Subcutaneous abdominal adipose tissue (tissue), 5 donors: ENCODE data around the gene MB.

Experiments used
- H3K27ac ChIP-seq: one replicate; pipeline ENCODE4 v1.7.0; 2013; ENCODE audit warnings: low read depth, mild to moderate bottlenecking, inconsistent platforms, low read length, moderate library complexity
- H3K27me3 ChIP-seq, 5 donors: one replicate each; pipeline ENCODE4 v1.7.0; 2013; ENCODE audit warnings: low read length in 5 of 5, inconsistent platforms in 1 of 5; ENCODE audit not compliant: control insufficient read depth in 5 of 5, insufficient read depth in 4 of 5
- H3K36me3 ChIP-seq, 5 donors: one replicate each; pipeline ENCODE4 v1.7.0; 2013; ENCODE audit warnings: low read length in 5 of 5; ENCODE audit not compliant: control insufficient read depth in 5 of 5, insufficient read depth in 5 of 5
- H3K4me1 ChIP-seq, 5 donors: one replicate each; pipeline ENCODE4 v1.7.0; 2013; ENCODE audit warnings: low read length in 5 of 5, mild to moderate bottlenecking in 3 of 5, moderate library complexity in 1 of 5; ENCODE audit not compliant: control insufficient read depth in 5 of 5, insufficient read depth in 5 of 5
- H3K4me3 ChIP-seq, 5 donors: one replicate each; pipeline ENCODE4 v1.7.0; 2013; ENCODE audit warnings: low read length in 5 of 5, low read depth in 1 of 5
- H3K9ac ChIP-seq, 5 donors: one replicate each; pipeline ENCODE4 v1.7.0; 2013; ENCODE audit warnings: low read length in 5 of 5, mild to moderate bottlenecking in 4 of 5, moderate library complexity in 3 of 5
- H3K9me3 ChIP-seq, 5 donors: one replicate each; pipeline ENCODE4 v1.7.0; 2013; ENCODE audit warnings: low read length in 5 of 5; ENCODE audit not compliant: control insufficient read depth in 5 of 5
- donor health status: healthy.
- donor health status: healthy.
- donor health status: healthy.
- donor health status: healthy.
- donor health status: healthy.

The MB gene

GRCh38 chr22:35638410-35638809, 21.3 kb upstream of the MB start:
- peaks cover 12 to 55% (median 42%) of the 10 kb centered on the region in 5 donors for H3K4me1 ChIP-seq
- H3K36me3 ChIP-seq: no peaks in the 10 kb centered on the region
- H3K9ac ChIP-seq: peak overlapping the region in 4 of 5 donors; percentile 15 to 71 (median 55)
- no peaks in the 10 kb centered on the region for H3K9me3 ChIP-seq
- peak overlapping the region in 1 of 5 donors; percentile 7 for H3K4me3 ChIP-seq
- peak overlapping the region; percentile 90 for H3K27ac ChIP-seq
- H3K27me3 ChIP-seq: no peaks in the 10 kb centered on the region

- no peaks in the 10 kb centered on the region for H3K36me3 ChIP-seq
- peak overlapping the region in 1 of 5 donors; percentile 7 for H3K4me3 ChIP-seq
- peak overlapping the region; percentile 90 for H3K27ac ChIP-seq
- H3K9ac ChIP-seq: peak overlapping the region in 3 of 5 donors; percentile 15 to 44 (median 43)
- no peaks in the 10 kb centered on the region for H3K9me3 ChIP-seq
- peaks cover 12 to 54% (median 42%) of the 10 kb centered on the region in 5 donors for H3K4me1 ChIP-seq
- H3K27me3 ChIP-seq: no peaks in the 10 kb centered on the region
These were observed 20.9 kb upstream of the MB start for GRCh38 chr22:35638001-35638400.

DNA sequence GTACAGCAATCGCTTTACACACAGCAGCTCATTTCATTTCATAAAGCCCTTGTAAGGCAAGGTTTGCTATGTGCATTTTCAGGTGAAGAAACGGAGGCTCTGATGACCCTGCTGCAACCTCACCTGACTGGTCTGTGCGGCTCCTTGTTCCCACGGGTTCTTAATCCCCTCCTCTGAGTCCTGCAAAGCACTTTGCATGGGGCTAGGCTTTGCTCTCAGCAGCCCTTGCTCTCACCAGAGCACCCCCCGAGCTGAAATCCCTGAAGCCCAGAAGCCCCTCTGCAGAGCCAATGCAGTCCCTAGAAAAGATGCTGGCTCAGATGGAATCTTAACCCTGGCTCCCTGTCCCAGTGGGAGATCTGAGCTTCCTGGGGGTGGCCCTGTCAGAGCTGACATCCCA, 20.1 kb upstream of the MB start:
- no peaks in the 10 kb centered on the region for H3K36me3 ChIP-seq
- no peak overlapping the region for H3K27ac ChIP-seq
- peaks cover 12 to 46% (median 36%) of the 10 kb centered on the region in 5 donors for H3K4me1 ChIP-seq

GRCh38 chr22:35634943-35635540, 17.9 kb upstream of the MB start:
- no peak overlapping the region for H3K27ac ChIP-seq
- H3K9ac ChIP-seq: no peak overlapping the region
- no peaks in the 10 kb centered on the region for H3K9me3 ChIP-seq
- no peaks in the 10 kb centered on the region for H3K27me3 ChIP-seq
- no peaks in the 10 kb centered on the region for H3K36me3 ChIP-seq
- H3K4me3 ChIP-seq: no peak overlapping the region
- peaks cover 12 to 26% (median 19%) of the 10 kb centered on the region in 5 donors for H3K4me1 ChIP-seq

More for the DNA sequence above, 20.1 kb upstream of the MB start:
- H3K9me3 ChIP-seq: no peaks in the 10 kb centered on the region
- no peak overlapping the region for H3K4me3 ChIP-seq
- no peaks in the 10 kb centered on the region for H3K27me3 ChIP-seq
- no peak overlapping the region for H3K9ac ChIP-seq

- no peak overlapping the region for H3K9ac ChIP-seq
- no peak overlapping the region for H3K27ac ChIP-seq
- H3K9me3 ChIP-seq: no peaks in the 10 kb centered on the region
- H3K36me3 ChIP-seq: no peaks in the 10 kb centered on the region
- no peak overlapping the region for H3K4me3 ChIP-seq
- peaks cover 16 to 28% (median 26%) of the 10 kb centered on the region in 5 donors for H3K4me1 ChIP-seq
- H3K27me3 ChIP-seq: no peaks in the 10 kb centered on the region
These were observed 16.9 kb upstream of the MB start for GRCh38 chr22:35634015-35634414.

GRCh38 chr22:35633520-35633919, 16.4 kb upstream of the MB start:
- Histone ChIP-seq H3K4me1 (peaks cover 12 to 23% (median 22%) of the 10 kb centered on the region in 5 donors), H3K36me3 (no peaks in the 10 kb centered on the region), H3K9ac (no peak overlapping the region), H3K9me3 (peaks cover 0 to 2% (median 0%) of the 10 kb centered on the region in 5 donors), H3K27ac (no peak overlapping the region), H3K27me3 (no peaks in the 10 kb centered on the region), H3K4me3 (no peak overlapping the region)

DNA sequence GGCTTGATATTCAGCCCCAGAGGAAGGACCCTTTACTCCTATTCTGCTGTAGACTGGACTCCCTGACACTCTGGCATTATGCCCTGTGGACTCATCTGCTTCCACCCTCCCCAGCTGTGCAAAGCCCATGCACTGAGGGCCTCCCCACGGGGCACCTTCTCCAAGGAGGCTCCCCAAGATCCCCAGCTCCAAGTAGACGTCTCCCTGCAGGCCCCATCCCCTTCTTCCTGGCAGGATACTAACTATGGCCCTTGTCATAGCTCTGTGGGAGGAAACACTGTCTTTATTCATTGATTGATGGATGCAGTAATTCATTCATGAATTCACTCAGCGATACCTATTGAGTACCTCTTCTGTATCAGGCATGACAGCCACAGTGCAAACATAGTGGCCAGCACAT, 15.8 kb upstream of the MB start:
- H3K4me1 ChIP-seq: peaks cover 7 to 19% (median 17%) of the 10 kb centered on the region in 5 donors
- H3K27me3 ChIP-seq: no peaks in the 10 kb centered on the region
- no peak overlapping the region for H3K9ac ChIP-seq
- H3K36me3 ChIP-seq: no peaks in the 10 kb centered on the region
- H3K9me3 ChIP-seq: peaks cover 0 to 2% (median 0%) of the 10 kb centered on the region in 5 donors
- no peak overlapping the region for H3K27ac ChIP-seq
- H3K4me3 ChIP-seq: no peak overlapping the region

DNA sequence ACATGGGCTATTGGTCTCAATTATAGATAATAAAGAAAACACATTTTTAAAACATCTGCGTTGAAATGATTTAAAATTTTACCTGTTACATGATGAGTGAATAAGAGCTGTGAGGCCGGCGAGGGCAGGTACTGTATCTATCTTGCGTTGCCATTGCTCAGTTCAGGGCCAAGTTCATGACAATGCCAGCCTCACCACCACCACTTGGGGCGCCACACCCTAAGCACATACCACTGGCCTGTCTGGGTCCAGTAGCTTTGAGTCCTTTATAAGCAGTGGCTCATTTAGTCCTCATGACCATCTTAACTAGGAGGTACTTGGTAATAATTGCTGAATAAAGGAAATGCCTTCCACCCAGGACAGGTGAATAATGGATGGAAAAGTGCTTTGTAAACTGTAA, 14.5 kb upstream of the MB start:
- Histone ChIP-seq H3K36me3 (no peaks in the 10 kb centered on the region), H3K4me1 (peaks cover 7 to 20% (median 16%) of the 10 kb centered on the region in 5 donors), H3K4me3 (no peak overlapping the region), H3K9me3 (peaks cover 0 to 2% (median 0%) of the 10 kb centered on the region in 5 donors), H3K27ac (no peak overlapping the region), H3K27me3 (no peaks in the 10 kb centered on the region), H3K9ac (no peak overlapping the region)

- H3K9ac ChIP-seq: no peak overlapping the region
These were observed 13.8 kb upstream of the MB start for GRCh38 chr22:35630891-35631290.

GRCh38 chr22:35630387-35630793, 13.3 kb upstream of the MB start:
- no peak overlapping the region for H3K4me3 ChIP-seq
- peaks cover 0 to 2% (median 0%) of the 10 kb centered on the region in 5 donors for H3K9me3 ChIP-seq
- no peaks in the 10 kb centered on the region for H3K36me3 ChIP-seq
- no peak overlapping the region for H3K9ac ChIP-seq
- no peaks in the 10 kb centered on the region for H3K27me3 ChIP-seq
- H3K27ac ChIP-seq: peak overlapping the region; percentile 86
- H3K4me1 ChIP-seq: peaks cover 7 to 20% (median 16%) of the 10 kb centered on the region in 5 donors

More at GRCh38 chr22:35630891-35631290, 13.8 kb upstream of the MB start:
- H3K9me3 ChIP-seq: peaks cover 0 to 2% (median 0%) of the 10 kb centered on the region in 5 donors
- no peaks in the 10 kb centered on the region for H3K36me3 ChIP-seq
- H3K27ac ChIP-seq: peak overlapping the region; percentile 86
- no peak overlapping the region for H3K4me3 ChIP-seq
- peaks cover 7 to 20% (median 16%) of the 10 kb centered on the region in 5 donors for H3K4me1 ChIP-seq
- H3K27me3 ChIP-seq: no peaks in the 10 kb centered on the region
